ENCODE results near the gene MT3.

GRCh38 chr16:56631832-56632155, 42.5 kb downstream of the MT3 start:
- TF ChIP-seq, protein P1, sequence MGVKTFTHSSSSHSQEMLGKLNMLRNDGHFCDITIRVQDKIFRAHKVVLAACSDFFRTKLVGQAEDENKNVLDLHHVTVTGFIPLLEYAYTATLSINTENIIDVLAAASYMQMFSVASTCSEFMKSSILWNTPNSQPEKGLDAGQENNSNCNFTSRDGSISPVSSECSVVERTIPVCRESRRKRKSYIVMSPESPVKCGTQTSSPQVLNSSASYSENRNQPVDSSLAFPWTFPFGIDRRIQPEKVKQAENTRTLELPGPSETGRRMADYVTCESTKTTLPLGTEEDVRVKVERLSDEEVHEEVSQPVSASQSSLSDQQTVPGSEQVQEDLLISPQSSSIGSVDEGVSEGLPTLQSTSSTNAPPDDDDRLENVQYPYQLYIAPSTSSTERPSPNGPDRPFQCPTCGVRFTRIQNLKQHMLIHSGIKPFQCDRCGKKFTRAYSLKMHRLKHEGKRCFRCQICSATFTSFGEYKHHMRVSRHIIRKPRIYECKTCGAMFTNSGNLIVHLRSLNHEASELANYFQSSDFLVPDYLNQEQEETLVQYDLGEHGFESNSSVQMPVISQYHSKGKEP (tag by site-specific recombination; IDR thresholded peaks at IDR 0.05) = no peak
- TF ChIP-seq, protein P2, sequence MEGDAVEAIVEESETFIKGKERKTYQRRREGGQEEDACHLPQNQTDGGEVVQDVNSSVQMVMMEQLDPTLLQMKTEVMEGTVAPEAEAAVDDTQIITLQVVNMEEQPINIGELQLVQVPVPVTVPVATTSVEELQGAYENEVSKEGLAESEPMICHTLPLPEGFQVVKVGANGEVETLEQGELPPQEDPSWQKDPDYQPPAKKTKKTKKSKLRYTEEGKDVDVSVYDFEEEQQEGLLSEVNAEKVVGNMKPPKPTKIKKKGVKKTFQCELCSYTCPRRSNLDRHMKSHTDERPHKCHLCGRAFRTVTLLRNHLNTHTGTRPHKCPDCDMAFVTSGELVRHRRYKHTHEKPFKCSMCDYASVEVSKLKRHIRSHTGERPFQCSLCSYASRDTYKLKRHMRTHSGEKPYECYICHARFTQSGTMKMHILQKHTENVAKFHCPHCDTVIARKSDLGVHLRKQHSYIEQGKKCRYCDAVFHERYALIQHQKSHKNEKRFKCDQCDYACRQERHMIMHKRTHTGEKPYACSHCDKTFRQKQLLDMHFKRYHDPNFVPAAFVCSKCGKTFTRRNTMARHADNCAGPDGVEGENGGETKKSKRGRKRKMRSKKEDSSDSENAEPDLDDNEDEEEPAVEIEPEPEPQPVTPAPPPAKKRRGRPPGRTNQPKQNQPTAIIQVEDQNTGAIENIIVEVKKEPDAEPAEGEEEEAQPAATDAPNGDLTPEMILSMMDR (tag by site-specific recombination; IDR thresholded peaks at IDR 0.05) = no peak
- TF ChIP-seq ZNF354C (tag by site-specific recombination; IDR thresholded peaks at IDR 0.05; ENCODE audit: borderline replicate concordance, low read depth) (no peak), PATZ1 (tag by site-specific recombination; IDR thresholded peaks at IDR 0.05) (no peak)
- TF ChIP-seq, protein P3, sequence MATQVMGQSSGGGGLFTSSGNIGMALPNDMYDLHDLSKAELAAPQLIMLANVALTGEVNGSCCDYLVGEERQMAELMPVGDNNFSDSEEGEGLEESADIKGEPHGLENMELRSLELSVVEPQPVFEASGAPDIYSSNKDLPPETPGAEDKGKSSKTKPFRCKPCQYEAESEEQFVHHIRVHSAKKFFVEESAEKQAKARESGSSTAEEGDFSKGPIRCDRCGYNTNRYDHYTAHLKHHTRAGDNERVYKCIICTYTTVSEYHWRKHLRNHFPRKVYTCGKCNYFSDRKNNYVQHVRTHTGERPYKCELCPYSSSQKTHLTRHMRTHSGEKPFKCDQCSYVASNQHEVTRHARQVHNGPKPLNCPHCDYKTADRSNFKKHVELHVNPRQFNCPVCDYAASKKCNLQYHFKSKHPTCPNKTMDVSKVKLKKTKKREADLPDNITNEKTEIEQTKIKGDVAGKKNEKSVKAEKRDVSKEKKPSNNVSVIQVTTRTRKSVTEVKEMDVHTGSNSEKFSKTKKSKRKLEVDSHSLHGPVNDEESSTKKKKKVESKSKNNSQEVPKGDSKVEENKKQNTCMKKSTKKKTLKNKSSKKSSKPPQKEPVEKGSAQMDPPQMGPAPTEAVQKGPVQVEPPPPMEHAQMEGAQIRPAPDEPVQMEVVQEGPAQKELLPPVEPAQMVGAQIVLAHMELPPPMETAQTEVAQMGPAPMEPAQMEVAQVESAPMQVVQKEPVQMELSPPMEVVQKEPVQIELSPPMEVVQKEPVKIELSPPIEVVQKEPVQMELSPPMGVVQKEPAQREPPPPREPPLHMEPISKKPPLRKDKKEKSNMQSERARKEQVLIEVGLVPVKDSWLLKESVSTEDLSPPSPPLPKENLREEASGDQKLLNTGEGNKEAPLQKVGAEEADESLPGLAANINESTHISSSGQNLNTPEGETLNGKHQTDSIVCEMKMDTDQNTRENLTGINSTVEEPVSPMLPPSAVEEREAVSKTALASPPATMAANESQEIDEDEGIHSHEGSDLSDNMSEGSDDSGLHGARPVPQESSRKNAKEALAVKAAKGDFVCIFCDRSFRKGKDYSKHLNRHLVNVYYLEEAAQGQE (tag by site-specific recombination; IDR thresholded peaks at IDR 0.05) = no peak
- TF ChIP-seq, protein P4, sequence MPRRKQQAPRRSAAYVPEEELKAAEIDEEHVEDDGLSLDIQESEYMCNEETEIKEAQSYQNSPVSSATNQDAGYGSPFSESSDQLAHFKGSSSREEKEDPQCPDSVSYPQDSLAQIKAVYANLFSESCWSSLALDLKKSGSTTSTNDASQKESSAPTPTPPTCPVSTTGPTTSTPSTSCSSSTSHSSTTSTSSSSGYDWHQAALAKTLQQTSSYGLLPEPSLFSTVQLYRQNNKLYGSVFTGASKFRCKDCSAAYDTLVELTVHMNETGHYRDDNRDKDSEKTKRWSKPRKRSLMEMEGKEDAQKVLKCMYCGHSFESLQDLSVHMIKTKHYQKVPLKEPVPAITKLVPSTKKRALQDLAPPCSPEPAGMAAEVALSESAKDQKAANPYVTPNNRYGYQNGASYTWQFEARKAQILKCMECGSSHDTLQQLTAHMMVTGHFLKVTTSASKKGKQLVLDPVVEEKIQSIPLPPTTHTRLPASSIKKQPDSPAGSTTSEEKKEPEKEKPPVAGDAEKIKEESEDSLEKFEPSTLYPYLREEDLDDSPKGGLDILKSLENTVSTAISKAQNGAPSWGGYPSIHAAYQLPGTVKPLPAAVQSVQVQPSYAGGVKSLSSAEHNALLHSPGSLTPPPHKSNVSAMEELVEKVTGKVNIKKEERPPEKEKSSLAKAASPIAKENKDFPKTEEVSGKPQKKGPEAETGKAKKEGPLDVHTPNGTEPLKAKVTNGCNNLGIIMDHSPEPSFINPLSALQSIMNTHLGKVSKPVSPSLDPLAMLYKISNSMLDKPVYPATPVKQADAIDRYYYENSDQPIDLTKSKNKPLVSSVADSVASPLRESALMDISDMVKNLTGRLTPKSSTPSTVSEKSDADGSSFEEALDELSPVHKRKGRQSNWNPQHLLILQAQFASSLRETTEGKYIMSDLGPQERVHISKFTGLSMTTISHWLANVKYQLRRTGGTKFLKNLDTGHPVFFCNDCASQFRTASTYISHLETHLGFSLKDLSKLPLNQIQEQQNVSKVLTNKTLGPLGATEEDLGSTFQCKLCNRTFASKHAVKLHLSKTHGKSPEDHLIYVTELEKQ (tag by site-specific recombination; IDR thresholded peaks at IDR 0.05; ENCODE audit: borderline replicate concordance) = no peak

Measured in HEK293 (cell line).